ENCODE measurements around the gene TH.
"Not testable (repeated sequence)": the region's sequence is repeated elsewhere in the genome, so short reads cannot be mapped to it uniquely, and the experiment has no call there.

Gene TH

GRCh38 chr11:2180789-2181370, 9.3 kb upstream of the TH start:
- no peaks in the 10 kb centered on the region for H3K36me3 Mint-ChIP-seq (ENCODE audit: low read depth)
- H3K9me3 Mint-ChIP-seq, result no peaks in the 10 kb centered on the region
- no peak overlapping the region for H3K4me3 Mint-ChIP-seq
- no peaks in the 10 kb centered on the region for H3K4me1 Mint-ChIP-seq (ENCODE audit: low read depth)
- H3K27ac Mint-ChIP-seq, result no peak overlapping the region
- H3K27me3 Mint-ChIP-seq, result peaks cover 8% of the 10 kb centered on the region
- DNase-seq, result no peak

GRCh38 chr11:2180347-2180746, 8.7 kb upstream of the TH start:
- Mint-ChIP-seq H3K27me3 (peaks cover 8% of the 10 kb centered on the region), H3K9me3 (no peaks in the 10 kb centered on the region), H3K4me1 (ENCODE audit: low read depth) (no peaks in the 10 kb centered on the region), H3K27ac (no peak overlapping the region), H3K36me3 (ENCODE audit: low read depth) (no peaks in the 10 kb centered on the region), H3K4me3 (no peak overlapping the region)
- DNase-seq, result no peak

GRCh38 chr11:2179516-2179915, 7.9 kb upstream of the TH start:
- no peaks in the 10 kb centered on the region for H3K9me3 Mint-ChIP-seq
- H3K27me3 Mint-ChIP-seq, result peaks cover under 1% of the 10 kb centered on the region
- no peaks in the 10 kb centered on the region for H3K4me1 Mint-ChIP-seq (ENCODE audit: low read depth)
- no peak for DNase-seq
- H3K4me3 Mint-ChIP-seq, result no peak overlapping the region
- no peaks in the 10 kb centered on the region for H3K36me3 Mint-ChIP-seq (ENCODE audit: low read depth)
- H3K27ac Mint-ChIP-seq, result no peak overlapping the region

GRCh38 chr11:2178906-2179494, 7.4 kb upstream of the TH start:
- no peak for DNase-seq
- no peaks in the 10 kb centered on the region for H3K36me3 Mint-ChIP-seq (ENCODE audit: low read depth)
- H3K4me3 Mint-ChIP-seq, result no peak overlapping the region
- no peaks in the 10 kb centered on the region for H3K27me3 Mint-ChIP-seq
- no peaks in the 10 kb centered on the region for H3K9me3 Mint-ChIP-seq
- no peak overlapping the region for H3K27ac Mint-ChIP-seq
- no peaks in the 10 kb centered on the region for H3K4me1 Mint-ChIP-seq (ENCODE audit: low read depth)

DNA sequence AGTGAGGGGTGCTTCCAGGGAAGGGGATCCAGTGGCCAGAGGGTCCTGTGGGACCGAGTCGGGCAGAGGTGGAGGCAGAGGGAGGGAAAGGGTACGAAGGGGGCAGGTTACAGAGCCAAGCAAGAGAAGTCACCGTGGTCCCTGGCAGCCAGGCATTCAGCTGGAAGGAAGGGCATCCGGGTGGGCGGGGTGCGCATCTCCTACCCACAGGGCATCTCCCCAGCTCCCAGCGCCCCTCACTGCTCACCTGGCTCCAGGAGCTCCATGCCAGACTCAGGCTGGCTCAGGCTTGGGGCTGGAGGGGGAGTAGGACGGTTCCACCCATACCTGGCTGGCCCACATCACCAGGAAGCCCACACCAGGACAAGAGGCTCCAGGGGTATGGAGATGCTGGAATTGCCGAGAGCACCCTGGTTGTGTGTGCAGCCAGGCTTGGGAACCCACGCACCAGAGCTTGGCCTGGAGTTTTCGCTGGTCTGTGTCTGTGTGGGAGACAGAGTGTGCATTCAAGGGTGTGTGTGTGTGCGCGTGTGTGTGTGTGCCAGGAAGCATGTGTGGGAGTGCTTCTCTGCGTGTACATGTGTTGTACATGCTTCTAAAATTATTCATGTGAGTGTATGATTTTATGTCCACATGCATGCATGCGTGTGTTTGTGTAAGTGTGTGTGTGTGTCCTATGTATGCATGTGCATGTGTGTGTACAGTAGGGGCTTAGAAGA, 6.6 kb upstream of the TH start:
- H3K27me3 Mint-ChIP-seq; DNase-seq; H3K9me3 Mint-ChIP-seq; H3K4me3 Mint-ChIP-seq; H3K27ac Mint-ChIP-seq; H3K4me1 Mint-ChIP-seq (ENCODE audit: low read depth); H3K36me3 Mint-ChIP-seq (ENCODE audit: low read depth): not testable (repeated sequence)

GRCh38 chr11:2177076-2177475, 5.5 kb upstream of the TH start:
- no peak for DNase-seq
- no peak overlapping the region for H3K4me3 Mint-ChIP-seq
- H3K4me1 Mint-ChIP-seq (ENCODE audit: low read depth), result no peaks in the 10 kb centered on the region
- H3K27me3 Mint-ChIP-seq, result no peaks in the 10 kb centered on the region
- H3K36me3 Mint-ChIP-seq (ENCODE audit: low read depth), result no peaks in the 10 kb centered on the region
- no peak overlapping the region for H3K27ac Mint-ChIP-seq
- no peaks in the 10 kb centered on the region for H3K9me3 Mint-ChIP-seq

DNA sequence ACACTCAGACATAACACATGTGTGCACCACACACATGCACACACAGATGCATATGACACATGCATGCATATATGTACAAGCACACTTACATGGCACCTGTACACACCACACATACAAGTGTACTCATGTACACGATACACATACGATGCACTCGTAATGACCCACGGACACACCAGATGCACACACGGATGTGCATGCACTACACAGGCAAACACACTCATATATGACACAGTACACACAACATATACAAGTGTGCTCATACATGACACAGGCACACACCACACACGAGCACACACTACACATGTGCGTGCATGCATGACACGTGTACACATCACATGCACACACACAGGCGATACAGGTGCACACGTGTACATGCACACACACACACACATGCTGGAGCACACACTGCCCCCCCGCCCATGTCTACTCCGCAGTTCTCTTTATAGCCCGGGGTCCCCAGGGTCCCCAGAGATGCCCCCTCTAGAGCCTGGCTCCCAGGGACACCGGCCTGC, 4.8 kb upstream of the TH start:
- Mint-ChIP-seq H3K27me3 (no peaks in the 10 kb centered on the region), H3K4me3 (no peak overlapping the region)

DNA sequence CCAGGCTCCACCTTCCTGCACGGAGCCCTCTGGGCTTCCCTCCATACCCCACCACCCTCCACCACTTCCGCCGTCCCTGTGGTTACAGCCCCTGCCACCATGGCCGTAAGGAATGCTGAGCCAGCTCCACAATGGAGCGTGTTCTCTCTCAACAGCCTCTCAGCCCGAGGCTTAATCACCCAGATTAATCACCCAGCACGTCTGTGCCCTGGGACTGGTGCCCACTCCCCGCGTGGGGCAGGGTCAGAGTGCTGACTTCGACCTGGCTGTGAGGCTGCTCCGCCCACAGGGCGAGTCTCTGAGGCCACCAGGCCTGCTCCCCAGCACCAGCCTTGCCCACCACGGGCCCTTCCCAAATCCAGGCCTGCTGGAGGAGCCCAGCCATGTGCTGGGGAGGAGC, 4.0 kb upstream of the TH start:
- no peaks in the 10 kb centered on the region for H3K36me3 Mint-ChIP-seq (ENCODE audit: low read depth)
- DNase-seq, result no peak
- no peak overlapping the region for H3K27ac Mint-ChIP-seq
- H3K9me3 Mint-ChIP-seq, result no peaks in the 10 kb centered on the region
- no peaks in the 10 kb centered on the region for H3K27me3 Mint-ChIP-seq
- H3K4me3 Mint-ChIP-seq, result no peak overlapping the region
- H3K4me1 Mint-ChIP-seq (ENCODE audit: low read depth), result no peaks in the 10 kb centered on the region

More for the DNA sequence above, 4.8 kb upstream of the TH start:
- Mint-ChIP-seq H3K36me3 (ENCODE audit: low read depth) (no peaks in the 10 kb centered on the region), H3K4me1 (ENCODE audit: low read depth) (no peaks in the 10 kb centered on the region), H3K27ac (no peak overlapping the region), H3K9me3 (no peaks in the 10 kb centered on the region)
- no peak for DNase-seq

GRCh38 chr11:2174361-2174760, 2.7 kb upstream of the TH start:
- Mint-ChIP-seq H3K4me1 (ENCODE audit: low read depth) (no peaks in the 10 kb centered on the region), H3K27me3 (no peaks in the 10 kb centered on the region), H3K9me3 (no peaks in the 10 kb centered on the region), H3K27ac (no peak overlapping the region), H3K4me3 (no peak overlapping the region), H3K36me3 (ENCODE audit: low read depth) (no peaks in the 10 kb centered on the region)
- no peak for DNase-seq

DNA sequence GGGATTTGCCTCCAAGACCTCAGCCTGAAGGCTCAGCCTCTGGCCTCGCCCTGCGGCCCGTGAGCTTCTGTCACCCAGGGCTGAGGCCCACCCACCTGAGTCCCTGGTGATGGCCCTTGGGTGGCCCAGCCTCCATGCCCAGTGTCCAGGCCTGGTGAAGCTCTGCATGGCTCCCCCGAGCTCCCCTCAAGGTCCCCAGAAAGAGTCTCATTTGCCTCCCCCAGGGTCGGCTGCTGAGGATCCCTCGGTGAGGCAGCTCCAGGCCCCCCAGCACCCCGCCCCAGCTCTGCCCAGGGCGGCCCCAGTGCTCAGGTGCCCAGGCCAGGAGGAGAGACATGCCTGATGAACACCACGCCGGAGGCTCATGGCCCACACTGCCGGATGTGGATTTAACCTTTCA, 2.1 kb upstream of the TH start:
- Mint-ChIP-seq H3K9me3 (no peaks in the 10 kb centered on the region), H3K4me1 (ENCODE audit: low read depth) (no peaks in the 10 kb centered on the region), H3K36me3 (ENCODE audit: low read depth) (no peaks in the 10 kb centered on the region), H3K4me3 (no peak overlapping the region), H3K27ac (no peak overlapping the region), H3K27me3 (no peaks in the 10 kb centered on the region)
- DNase-seq, result no peak

GRCh38 chr11:2173150-2173693, 1.6 kb upstream of the TH start:
- no peaks in the 10 kb centered on the region for H3K9me3 Mint-ChIP-seq
- H3K27me3 Mint-ChIP-seq, result no peaks in the 10 kb centered on the region
- H3K4me3 Mint-ChIP-seq, result no peak overlapping the region
- no peaks in the 10 kb centered on the region for H3K4me1 Mint-ChIP-seq (ENCODE audit: low read depth)
- no peak overlapping the region for H3K27ac Mint-ChIP-seq
- no peak for DNase-seq
- no peaks in the 10 kb centered on the region for H3K36me3 Mint-ChIP-seq (ENCODE audit: low read depth)

DNA sequence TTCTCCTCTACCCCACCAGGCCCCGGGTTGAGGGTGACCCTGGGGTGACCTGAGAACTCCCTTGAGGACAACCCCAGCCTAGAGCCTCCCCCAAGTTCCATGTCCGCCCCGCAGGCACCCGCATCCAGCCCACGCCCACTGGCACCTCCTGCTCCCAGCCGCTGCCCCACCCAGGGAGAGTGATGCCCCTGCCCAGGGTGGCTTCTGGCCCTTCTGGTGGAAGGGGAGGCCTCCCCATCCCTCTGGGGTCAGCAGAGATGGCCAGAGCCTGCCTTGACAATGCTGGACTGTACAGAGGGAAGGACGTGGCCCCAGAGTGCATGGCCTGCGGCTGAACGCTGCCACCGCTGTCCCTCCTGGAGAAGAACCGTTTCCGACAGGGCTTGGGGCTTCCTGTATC, 1.1 kb upstream of the TH start:
- H3K27me3 Mint-ChIP-seq, result no peaks in the 10 kb centered on the region
- no peaks in the 10 kb centered on the region for H3K36me3 Mint-ChIP-seq (ENCODE audit: low read depth)
- no peaks in the 10 kb centered on the region for H3K9me3 Mint-ChIP-seq
- no peak overlapping the region for H3K4me3 Mint-ChIP-seq
- H3K27ac Mint-ChIP-seq, result no peak overlapping the region
- H3K4me1 Mint-ChIP-seq (ENCODE audit: low read depth), result no peaks in the 10 kb centered on the region
- no peak for DNase-seq

GRCh38 chr11:2169626-2170570, 1.7 kb downstream of the TH start:
- no peaks in the 10 kb centered on the region for H3K4me1 Mint-ChIP-seq (ENCODE audit: low read depth)
- H3K27ac Mint-ChIP-seq, result no peak overlapping the region
- no peak overlapping the region for H3K4me3 Mint-ChIP-seq
- no peaks in the 10 kb centered on the region for H3K36me3 Mint-ChIP-seq (ENCODE audit: low read depth)
- peaks cover 3% of the 10 kb centered on the region for H3K27me3 Mint-ChIP-seq
- no peaks in the 10 kb centered on the region for H3K9me3 Mint-ChIP-seq
- no peak for DNase-seq

- H3K27ac Mint-ChIP-seq, result no peak overlapping the region
- H3K9me3 Mint-ChIP-seq, result no peaks in the 10 kb centered on the region
- no peaks in the 10 kb centered on the region for H3K4me1 Mint-ChIP-seq (ENCODE audit: low read depth)
- no peak overlapping the region for H3K4me3 Mint-ChIP-seq
- peaks cover 8% of the 10 kb centered on the region for H3K27me3 Mint-ChIP-seq
- H3K36me3 Mint-ChIP-seq (ENCODE audit: low read depth), result no peaks in the 10 kb centered on the region
- DNase-seq, result no peak
Observed at GRCh38 chr11:2169005-2169378, 2.6 kb downstream of the TH start.
